Subcutaneous abdominal adipose tissue (tissue), 5 donors: ENCODE data around the gene MAP4K3.
A peak's percentile ranks its signal among the peaks of the same experiment; 100 is the strongest.

Experiments
- H3K27ac ChIP-seq: one replicate; pipeline ENCODE4 v1.7.0; 2013; ENCODE audit warnings: low read depth, mild to moderate bottlenecking, inconsistent platforms, low read length, moderate library complexity
- H3K27me3 ChIP-seq, 5 donors: one replicate each; pipeline ENCODE4 v1.7.0; 2013; ENCODE audit warnings: low read length in 5 of 5, inconsistent platforms in 1 of 5; ENCODE audit not compliant: control insufficient read depth in 5 of 5, insufficient read depth in 4 of 5
- H3K36me3 ChIP-seq, 5 donors: one replicate each; pipeline ENCODE4 v1.7.0; 2013; ENCODE audit warnings: low read length in 5 of 5; ENCODE audit not compliant: control insufficient read depth in 5 of 5, insufficient read depth in 5 of 5
- H3K4me1 ChIP-seq, 5 donors: one replicate each; pipeline ENCODE4 v1.7.0; 2013; ENCODE audit warnings: low read length in 5 of 5, mild to moderate bottlenecking in 3 of 5, moderate library complexity in 1 of 5; ENCODE audit not compliant: control insufficient read depth in 5 of 5, insufficient read depth in 5 of 5
- H3K4me3 ChIP-seq, 5 donors: one replicate each; pipeline ENCODE4 v1.7.0; 2013; ENCODE audit warnings: low read length in 5 of 5, low read depth in 1 of 5
- H3K9ac ChIP-seq, 5 donors: one replicate each; pipeline ENCODE4 v1.7.0; 2013; ENCODE audit warnings: low read length in 5 of 5, mild to moderate bottlenecking in 4 of 5, moderate library complexity in 3 of 5
- H3K9me3 ChIP-seq, 5 donors: one replicate each; pipeline ENCODE4 v1.7.0; 2013; ENCODE audit warnings: low read length in 5 of 5; ENCODE audit not compliant: control insufficient read depth in 5 of 5
- donor health status: healthy.
- donor health status: healthy.
- donor health status: healthy.
- donor health status: healthy.
- donor health status: healthy.

MAP4K3 gene

DNA sequence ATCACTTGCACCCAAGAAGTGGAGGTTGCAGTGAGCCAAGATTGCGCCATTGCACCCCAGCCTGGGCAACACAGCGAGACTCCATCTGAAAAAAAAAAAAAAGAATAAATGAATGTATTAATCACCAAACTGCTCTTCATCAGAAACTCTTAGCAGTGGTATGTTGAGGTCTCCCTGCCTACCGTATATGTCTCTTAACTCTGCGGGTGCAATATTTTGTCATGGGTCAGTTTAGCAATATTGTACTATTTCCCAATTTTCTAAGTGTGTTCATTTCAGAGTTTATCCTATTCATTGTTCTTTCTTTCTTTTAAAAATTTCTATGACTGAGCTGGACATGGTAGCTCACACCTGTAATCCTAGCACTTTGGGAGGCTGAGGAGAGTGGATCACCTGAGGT lies 37.9 kb upstream of the MAP4K3 start:
- H3K9ac ChIP-seq: no peak overlapping the region
- H3K27ac ChIP-seq: no peak overlapping the region
- no peaks in the 10 kb centered on the region for H3K27me3 ChIP-seq
- peaks cover under 1 to 9% (median 6%) of the 10 kb centered on the region in 5 donors for H3K4me1 ChIP-seq
- no peaks in the 10 kb centered on the region for H3K9me3 ChIP-seq
- H3K36me3 ChIP-seq: peaks cover 2 to 14% (median 9%) of the 10 kb centered on the region in 5 donors
- no peak overlapping the region for H3K4me3 ChIP-seq

DNA sequence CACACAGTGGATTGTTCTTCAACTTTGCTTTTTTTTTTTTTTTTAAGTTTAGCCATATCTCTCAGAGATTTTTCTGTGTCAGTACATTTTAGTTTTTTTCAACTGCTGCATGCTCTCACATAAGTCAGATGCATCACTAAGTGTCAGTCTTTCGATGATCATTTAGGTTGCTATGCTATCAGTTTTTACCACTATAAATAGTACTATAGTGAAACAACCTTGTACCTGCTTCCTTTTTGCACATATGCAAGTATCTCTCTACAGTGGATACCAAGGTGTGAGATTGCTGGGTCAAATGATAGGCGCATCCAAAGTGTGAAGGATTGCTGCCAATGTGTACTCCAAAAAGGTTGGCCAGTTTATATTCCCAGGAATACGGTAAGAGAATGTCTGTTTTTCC lies 33.5 kb upstream of the MAP4K3 start:
- H3K4me1 ChIP-seq: peaks cover 4 to 36% (median 32%) of the 10 kb centered on the region in 5 donors
- H3K27ac ChIP-seq: peak overlapping the region; percentile 33
- H3K36me3 ChIP-seq: no peaks in the 10 kb centered on the region
- H3K9me3 ChIP-seq: no peaks in the 10 kb centered on the region
- no peak overlapping the region for H3K9ac ChIP-seq
- H3K4me3 ChIP-seq: no peak overlapping the region
- H3K27me3 ChIP-seq: no peaks in the 10 kb centered on the region

DNA sequence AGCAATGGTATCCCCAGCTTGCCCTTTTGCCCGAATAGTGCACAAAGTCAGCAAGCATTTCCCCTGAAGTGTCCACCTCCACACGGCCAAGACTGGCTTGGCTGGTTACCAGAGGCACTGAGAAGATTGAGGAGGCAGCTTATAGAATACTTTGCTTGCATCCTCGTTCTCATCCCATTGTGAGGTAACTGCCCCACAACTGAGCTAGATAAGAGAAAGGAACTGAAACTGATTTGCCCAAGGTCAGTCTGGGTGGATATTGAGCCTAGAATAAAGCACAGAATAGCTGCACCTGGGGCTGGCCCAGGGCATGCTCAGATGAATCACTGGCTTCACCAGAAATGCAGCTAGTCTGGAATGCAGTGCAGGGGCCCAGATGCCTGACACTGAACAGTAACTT lies 32.7 kb upstream of the MAP4K3 start:
- H3K27me3 ChIP-seq: no peaks in the 10 kb centered on the region
- no peaks in the 10 kb centered on the region for H3K9me3 ChIP-seq
- peak overlapping the region in 3 of 5 donors; percentile 30 to 63 (median 48) for H3K9ac ChIP-seq
- no peaks in the 10 kb centered on the region for H3K36me3 ChIP-seq
- H3K27ac ChIP-seq: peak overlapping the region; percentile 87
- H3K4me3 ChIP-seq: peak overlapping the region; percentile 2 to 38 (median 29)
- peaks cover 4 to 39% (median 32%) of the 10 kb centered on the region in 5 donors for H3K4me1 ChIP-seq

DNA sequence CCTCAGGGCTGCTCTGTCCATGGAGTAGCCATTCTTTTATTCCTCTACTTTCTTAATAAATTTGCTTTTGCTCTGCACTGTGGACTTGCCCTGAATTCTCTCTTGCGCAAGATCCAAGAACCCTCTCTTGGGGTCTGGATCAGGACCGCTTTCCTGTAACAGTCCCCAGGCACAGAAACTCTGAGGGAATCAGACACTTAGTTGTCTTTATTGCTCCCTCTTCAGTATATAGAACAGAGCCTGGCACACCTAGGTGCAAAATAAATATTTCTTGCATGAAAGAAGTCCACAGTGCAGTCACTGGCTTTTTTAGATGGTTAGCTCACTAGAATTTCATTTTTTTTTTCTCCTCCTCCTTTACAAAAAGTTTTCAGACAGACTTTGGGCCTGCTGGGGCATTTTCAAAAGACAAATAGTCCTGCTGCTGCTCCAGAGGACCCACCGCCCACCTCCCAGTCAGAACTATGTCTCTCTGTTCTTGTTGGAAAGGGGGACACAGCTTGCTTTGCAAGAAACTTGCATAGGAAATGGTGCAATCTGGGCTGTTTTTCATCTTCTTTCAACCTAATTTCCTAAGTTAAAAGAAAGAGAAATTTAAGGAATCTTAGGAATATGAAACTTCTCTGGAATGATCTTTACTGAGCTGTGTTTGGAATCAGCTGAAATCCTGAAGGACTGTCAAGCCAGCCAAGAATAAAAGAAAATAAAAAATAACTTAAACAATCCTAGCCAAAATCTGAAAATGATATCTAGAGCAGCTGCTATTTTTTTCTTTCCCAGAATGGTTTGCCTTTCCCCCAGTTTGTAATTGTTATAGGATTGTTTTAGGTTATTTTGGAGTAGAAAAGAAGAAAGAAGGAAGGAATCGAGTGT lies 31.7 kb upstream of the MAP4K3 start:
- Histone ChIP-seq H3K9ac (peak overlapping the region in 3 of 5 donors; percentile 30 to 63 (median 48)), H3K27ac (peak overlapping the region; percentile 87), H3K27me3 (no peaks in the 10 kb centered on the region), H3K4me3 (peak overlapping the region in 2 of 5 donors; percentile 37 to 38), H3K36me3 (no peaks in the 10 kb centered on the region), H3K9me3 (no peaks in the 10 kb centered on the region), H3K4me1 (peaks cover 4 to 39% (median 32%) of the 10 kb centered on the region in 5 donors)

DNA sequence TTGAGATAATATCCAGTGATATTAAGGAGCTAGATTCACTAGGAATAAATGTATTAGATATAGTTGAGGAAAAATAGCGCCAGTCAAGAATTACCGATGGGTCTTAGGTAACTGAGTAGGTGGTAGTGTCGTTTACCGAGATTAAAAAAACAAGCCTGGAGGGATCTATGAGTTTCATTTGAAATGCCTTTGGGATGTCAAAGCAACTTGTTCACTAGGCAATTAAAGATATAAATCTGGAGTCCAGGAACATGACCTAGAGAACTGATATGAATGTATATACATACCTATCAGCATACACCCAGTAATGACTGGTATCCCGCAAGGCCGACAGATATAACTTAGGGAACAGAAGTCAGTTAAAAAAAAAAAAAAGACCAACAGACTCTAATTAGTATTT lies 29.2 kb upstream of the MAP4K3 start:
- H3K27ac ChIP-seq: no peak overlapping the region
- H3K9me3 ChIP-seq: no peaks in the 10 kb centered on the region
- H3K4me3 ChIP-seq: no peak overlapping the region
- H3K27me3 ChIP-seq: no peaks in the 10 kb centered on the region
- peaks cover 4 to 39% (median 32%) of the 10 kb centered on the region in 5 donors for H3K4me1 ChIP-seq
- H3K36me3 ChIP-seq: no peaks in the 10 kb centered on the region
- H3K9ac ChIP-seq: no peak overlapping the region

DNA sequence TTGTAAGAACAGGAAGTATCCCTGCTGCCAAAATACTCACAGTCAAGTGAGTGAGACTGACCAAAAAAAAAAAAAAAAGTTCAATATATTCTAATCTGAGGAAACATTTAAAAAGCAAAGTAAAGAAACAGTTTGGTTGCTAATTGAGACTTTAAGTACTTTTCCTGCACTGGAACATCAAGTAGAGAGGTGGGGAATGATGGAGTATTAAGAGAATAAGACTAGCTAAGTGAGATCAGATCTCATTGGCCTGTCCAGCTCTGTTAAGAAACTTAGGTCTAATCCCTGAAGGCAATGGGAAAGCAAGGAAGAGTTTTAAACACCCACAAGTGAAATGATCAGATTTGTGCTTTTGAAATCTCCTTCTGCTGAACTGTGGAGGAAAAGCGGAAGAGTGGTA lies 27.8 kb upstream of the MAP4K3 start:
- Histone ChIP-seq H3K27me3 (no peaks in the 10 kb centered on the region), H3K36me3 (peaks cover 0 to 4% (median 0%) of the 10 kb centered on the region in 5 donors), H3K9ac (no peak overlapping the region), H3K4me1 (peaks cover 2 to 29% (median 26%) of the 10 kb centered on the region in 5 donors), H3K27ac (no peak overlapping the region), H3K4me3 (no peak overlapping the region), H3K9me3 (peaks cover 0 to 2% (median 0%) of the 10 kb centered on the region in 5 donors)

DNA sequence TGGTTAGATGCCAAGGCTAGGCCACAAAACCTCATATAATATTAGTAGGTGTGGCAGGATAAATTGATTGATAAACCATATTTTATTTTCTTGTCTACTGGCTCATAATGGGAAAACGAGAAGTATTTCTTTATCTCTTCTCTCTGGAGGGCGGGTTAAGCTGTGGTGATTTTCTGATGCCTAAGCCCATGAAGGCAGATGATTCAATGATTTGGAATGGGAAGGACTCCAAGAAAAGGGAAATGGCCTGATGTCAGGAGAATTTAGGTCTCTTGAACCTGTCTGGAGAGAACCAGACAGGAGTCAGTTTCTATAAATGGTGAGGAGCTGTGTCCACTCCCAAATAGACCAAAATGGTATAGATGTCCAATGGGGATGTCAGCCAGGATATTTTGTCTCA lies 18.7 kb upstream of the MAP4K3 start:
- H3K27ac ChIP-seq: no peak overlapping the region
- no peak overlapping the region for H3K9ac ChIP-seq
- H3K9me3 ChIP-seq: peaks cover 0 to 7% (median 0%) of the 10 kb centered on the region in 5 donors
- peaks cover 0 to 5% (median 0%) of the 10 kb centered on the region in 5 donors for H3K4me1 ChIP-seq
- no peaks in the 10 kb centered on the region for H3K27me3 ChIP-seq
- H3K4me3 ChIP-seq: no peak overlapping the region
- H3K36me3 ChIP-seq: peaks cover 4 to 21% (median 17%) of the 10 kb centered on the region in 5 donors

DNA sequence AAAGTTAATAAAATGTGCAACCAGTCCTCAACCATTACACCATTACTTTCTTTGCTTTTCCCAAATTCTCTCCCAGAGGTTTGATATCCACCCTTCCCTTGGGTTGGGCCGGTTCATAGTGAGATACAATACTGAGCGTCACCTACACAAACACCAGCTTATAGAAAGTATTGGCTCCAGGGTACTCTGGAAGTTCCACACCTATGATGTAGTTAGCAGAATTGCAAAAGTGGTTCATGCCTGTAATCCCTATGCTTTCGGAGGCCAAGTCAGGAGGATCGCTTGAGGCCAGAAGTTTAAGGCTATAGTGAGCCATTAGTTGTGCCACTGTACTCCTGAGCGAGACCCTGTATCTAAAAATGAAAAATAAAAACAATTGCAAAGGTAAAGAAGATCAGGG lies 15.3 kb upstream of the MAP4K3 start:
- Histone ChIP-seq H3K9me3 (no peaks in the 10 kb centered on the region), H3K4me3 (no peak overlapping the region), H3K36me3 (peaks cover 4 to 21% (median 9%) of the 10 kb centered on the region in 5 donors), H3K27ac (no peak overlapping the region), H3K9ac (no peak overlapping the region), H3K27me3 (no peaks in the 10 kb centered on the region), H3K4me1 (peaks cover 0 to 5% (median 0%) of the 10 kb centered on the region in 5 donors)

DNA sequence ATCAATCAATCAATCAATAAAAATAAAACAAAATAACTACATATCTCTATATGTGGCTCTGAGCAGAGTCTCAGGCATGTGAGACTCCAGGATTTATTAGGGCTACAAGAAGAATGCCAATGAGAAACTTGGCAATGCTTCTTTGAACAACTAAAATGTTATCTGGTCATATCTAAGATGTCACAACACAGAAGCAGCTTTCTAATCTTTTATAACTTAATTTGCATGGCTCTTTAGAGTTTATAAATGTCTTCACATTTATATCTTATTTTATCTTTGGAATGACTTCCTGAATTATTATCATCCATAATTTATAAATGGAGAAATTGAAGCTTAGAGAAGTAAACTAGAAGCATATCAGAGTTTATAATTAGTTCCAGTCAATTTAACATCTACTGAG lies 14.9 kb upstream of the MAP4K3 start:
- H3K27ac ChIP-seq: no peak overlapping the region
- peaks cover 4 to 21% (median 9%) of the 10 kb centered on the region in 5 donors for H3K36me3 ChIP-seq
- peaks cover 0 to 5% (median 0%) of the 10 kb centered on the region in 5 donors for H3K4me1 ChIP-seq
- no peak overlapping the region for H3K4me3 ChIP-seq
- H3K9me3 ChIP-seq: no peaks in the 10 kb centered on the region
- no peaks in the 10 kb centered on the region for H3K27me3 ChIP-seq
- no peak overlapping the region for H3K9ac ChIP-seq

DNA sequence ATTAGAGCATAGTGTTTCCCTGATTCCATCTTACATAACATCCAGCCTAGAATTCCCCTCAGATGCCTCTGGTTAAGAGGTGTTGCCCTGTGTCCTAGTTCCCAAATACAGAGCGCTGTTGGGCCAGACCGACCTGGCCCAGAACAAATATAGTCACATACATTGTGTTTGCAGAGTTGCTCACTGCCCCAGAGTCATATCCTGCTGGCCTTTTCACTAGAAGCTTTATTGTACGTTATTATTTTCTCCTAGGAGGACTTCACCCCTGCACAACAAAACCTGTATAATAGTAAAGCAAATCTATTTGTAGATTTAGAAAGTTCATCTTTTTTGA lies 11.1 kb upstream of the MAP4K3 start:
- Histone ChIP-seq H3K9ac (no peak overlapping the region), H3K4me3 (no peak overlapping the region), H3K36me3 (peaks cover 0 to 19% (median 9%) of the 10 kb centered on the region in 5 donors), H3K4me1 (peaks cover 0 to 5% (median 0%) of the 10 kb centered on the region in 5 donors), H3K27me3 (no peaks in the 10 kb centered on the region), H3K27ac (no peak overlapping the region), H3K9me3 (peaks cover 0 to under 1% (median 0%) of the 10 kb centered on the region in 5 donors)
